HCT116 (cell line): ENCODE results near the gene CAMSAP1. TPM values are rescaled to one million over a fixed set of nuclear protein-coding genes. Genes with fewer than 3 reads are reported as not detected.

ENCODE experiments used
- ATAC-seq: fragments of 200-7000 bp; cut with Tn5 transposase; 2 replicates; pipeline ENCODE4 v1.9.1; 2020; ENCODE audit warnings: mild to moderate bottlenecking, moderate library complexity
- BruUV-seq: library from RNA; stranded (reverse); fragments of 400-500 nt; replicated peaks from 2 replicates; lab custom pipeline; 2021; lab: Mats Ljungman, UMichigan
- CTCF ChIA-PET: fragments of 300-600 bp; sonication (Branson Sonifier 250); formaldehyde crosslinking; loops from one replicate; lab custom pipeline; 2021; ENCODE audit warnings: antibody characterized with exemption; lab: Charles Lee
- POLR2A ChIA-PET: fragments of 300-600, 350-600 bp; sonication (Branson Sonifier 250); formaldehyde crosslinking; loops from one replicate; lab custom pipeline; 2021; ENCODE audit warnings: antibody characterized with exemption; lab: Charles Lee
- RAD21 ChIA-PET, 2 experiments: fragments of 300-600 bp; sonication (Branson Sonifier 250); formaldehyde crosslinking; loops; one replicate each; lab custom pipeline; 2023; ENCODE audit warnings: low total read pairs in 2 of 2; ENCODE audit not compliant: uncharacterized antibody in 2 of 2, unreplicated experiment in 2 of 2, low non-redundant PET in 1 of 2; lab: Charles Lee
- DNase-seq: peaks from one replicate; pipeline ENCODE4 v3.0.0-alpha.2; 2010; ENCODE audit warnings: low read depth, low spot score
- H2AFZ ChIP-seq: fragments of 200-600 bp; shearing (Covaris generic), sonication (generic); 2 replicates; pipeline ENCODE4 v1.6.1; 2017; ENCODE audit warnings: low read depth, mixed run types, mixed read lengths, antibody characterized with exemption, low read length; ENCODE audit not compliant: poor library complexity, severe bottlenecking
- H3K27ac ChIP-seq: 2 replicates; pipeline ENCODE4 v1.5.1; 2012; ENCODE audit warnings: low read depth, low read length
- H3K27me3 ChIP-seq: fragments of 200-600 bp; sonication (generic); 2 replicates; pipeline ENCODE4 v1.6.1; 2016; ENCODE audit warnings: mixed run types, low read length, mixed read lengths; ENCODE audit not compliant: insufficient read depth
- H3K36me3 ChIP-seq, 2 experiments: fragments of 200-500 bp in 1 of 2; fragments of 200-600 bp in 1 of 2; sonication (Bioruptor generic) in 1 of 2; sonication (generic) in 1 of 2; 2 replicates each; pipeline versions ENCODE4 v1.5.1 to v1.6.1; 2014 to 2016; ENCODE audit warnings: low read length in 2 of 2, inconsistent platforms in 1 of 2, mixed read lengths in 1 of 2, mixed run types in 1 of 2; ENCODE audit not compliant: insufficient read depth in 2 of 2, control insufficient read depth in 1 of 2
- H3K4me1 ChIP-seq, 2 experiments: fragments of 200-600 bp in 1 of 2; sonication (generic) in 1 of 2; 2 replicates each; pipeline versions ENCODE4 v1.5.1 to v1.6.1; 2012 to 2017; ENCODE audit warnings: low read length in 2 of 2, inconsistent platforms in 1 of 2, mild to moderate bottlenecking in 1 of 2, mixed read lengths in 1 of 2, mixed run types in 1 of 2, moderate library complexity in 1 of 2; ENCODE audit not compliant: insufficient read depth in 2 of 2, control insufficient read depth in 1 of 2
- H3K4me2 ChIP-seq: fragments of 200-600 bp; sonication (generic); 2 replicates; pipeline ENCODE4 v1.6.1; 2017; ENCODE audit warnings: mixed run types, low read length, mixed read lengths
- H3K4me3 ChIP-seq, 2 experiments: fragments of 200-600 bp in 1 of 2; sonication (generic) in 1 of 2; replicated peaks in 1 of 2; 2 replicates each; pipeline ENCODE4 v1.5.1; 2011 to 2016; ENCODE audit warnings: low read length in 2 of 2, control low read depth in 1 of 2, low read depth in 1 of 2, mild to moderate bottlenecking in 1 of 2, mixed read lengths in 1 of 2, mixed run types in 1 of 2
- H3K79me2 ChIP-seq: fragments of 200-600 bp; sonication (generic); 2 replicates; pipeline ENCODE4 v1.6.1; 2017; ENCODE audit warnings: mild to moderate bottlenecking, mixed run types, low read length, moderate library complexity, mixed read lengths; ENCODE audit not compliant: insufficient read depth
- H3K9ac ChIP-seq: fragments of 200-600 bp; sonication (generic); 2 replicates; pipeline ENCODE4 v1.6.1; 2016; ENCODE audit warnings: low read length, mixed read lengths
- H3K9me2 ChIP-seq: fragments of 200-600 bp; sonication (generic), shearing (Covaris generic); 2 replicates; pipeline ENCODE4 v1.6.1; 2017; ENCODE audit warnings: mixed run types, mild to moderate bottlenecking, moderate library complexity; ENCODE audit not compliant: insufficient read depth
- H3K9me3 ChIP-seq, 2 experiments: fragments of 200-500 bp in 1 of 2; fragments of 200-600 bp in 1 of 2; sonication (Bioruptor generic) in 1 of 2; sonication (generic) in 1 of 2; 2 replicates each; pipeline ENCODE4 v1.6.1; 2014 to 2017; ENCODE audit warnings: low read length in 2 of 2, mixed read lengths in 2 of 2, inconsistent platforms in 1 of 2, low read depth in 1 of 2, mild to moderate bottlenecking in 1 of 2, mixed run types in 1 of 2, moderate library complexity in 1 of 2; ENCODE audit not compliant: control insufficient read depth in 1 of 2, insufficient read depth in 1 of 2
- H4K20me1 ChIP-seq: fragments of 200-600 bp; sonication (generic), shearing (Covaris generic); 2 replicates; pipeline ENCODE4 v1.6.1; 2017; ENCODE audit warnings: mixed run types, mild to moderate bottlenecking, moderate library complexity; ENCODE audit not compliant: insufficient read depth
- CEBPB ChIP-seq: IDR thresholded peaks from 2 replicates; pipeline ENCODE4 v1.6.1; 2012; ENCODE audit warnings: low read depth
- ELF1 ChIP-seq: IDR thresholded peaks from 2 replicates; pipeline ENCODE4 v1.6.1; 2012; ENCODE audit warnings: low read depth, borderline replicate concordance
- EZH2 ChIP-seq: fragments of 200-600 bp; sonication (generic); IDR thresholded peaks from 2 replicates; pipeline ENCODE4 v1.6.1; 2017; ENCODE audit warnings: antibody characterized with exemption, mixed run types
- EZH2phosphoT487 ChIP-seq: fragments of 200-600 bp; IDR thresholded peaks from 2 replicates; pipeline ENCODE4 v1.6.1; 2018; ENCODE audit warnings: antibody characterized with exemption, borderline replicate concordance
- POLR2A ChIP-seq: IDR thresholded peaks from 2 replicates; pipeline ENCODE4 v1.7.0; 2011; ENCODE audit warnings: borderline replicate concordance; ENCODE audit not compliant: insufficient read depth, insufficient read length; ENCODE audit errors: extremely low read depth
- SP1 ChIP-seq: IDR thresholded peaks from 2 replicates; pipeline ENCODE4 v1.6.1; 2012; ENCODE audit warnings: low read depth
- TCF7L2 ChIP-seq: IDR thresholded peaks from 2 replicates; pipeline ENCODE4 v1.7.0; 2011; ENCODE audit warnings: borderline replicate concordance, inconsistent platforms; ENCODE audit not compliant: insufficient read depth, insufficient read length; ENCODE audit errors: extremely low read depth
- ZNF274 ChIP-seq: fragments of 200-500 bp; sonication (Bioruptor generic); IDR thresholded peaks from 2 replicates; pipeline ENCODE4 v1.6.1; 2014; ENCODE audit warnings: mild to moderate bottlenecking, low read depth, low read length, inconsistent platforms
- intact Hi-C: fragments of 100-400 bp; cut with micrococcal nuclease; formaldehyde crosslinking; loops from 2 replicates; pipeline ENCODE4 v1.10.0; 2022
- total RNA-seq: library from RNA; stranded (reverse); gene quantifications from one replicate; pipeline ENCODE4 v1.2.1, GENCODE V29; 2021; ENCODE audit not compliant: unreplicated experiment
- TF ChIP-seq, protein P1 (sequence below), 3 experiments: fragments of 200-600 bp in 1 of 3; sonication (generic) in 1 of 3; IDR thresholded peaks in 2 of 3; conservative IDR thresholded peaks in 1 of 3; 2 replicates each; pipeline ENCODE4 v1.5.1; 2012 to 2017; ENCODE audit warnings: low read depth in 2 of 3, low read length in 2 of 3, antibody characterized with exemption in 1 of 3, borderline replicate concordance in 1 of 3, control low read depth in 1 of 3, mild to moderate bottlenecking in 1 of 3, mixed read lengths in 1 of 3, mixed run types in 1 of 3, moderate library complexity in 1 of 3; ENCODE audit not compliant: insufficient read depth in 1 of 3

CAMSAP1 gene
- total RNA-seq, 1 experiment from 2014 or later: 33.1 TPM

DNA sequence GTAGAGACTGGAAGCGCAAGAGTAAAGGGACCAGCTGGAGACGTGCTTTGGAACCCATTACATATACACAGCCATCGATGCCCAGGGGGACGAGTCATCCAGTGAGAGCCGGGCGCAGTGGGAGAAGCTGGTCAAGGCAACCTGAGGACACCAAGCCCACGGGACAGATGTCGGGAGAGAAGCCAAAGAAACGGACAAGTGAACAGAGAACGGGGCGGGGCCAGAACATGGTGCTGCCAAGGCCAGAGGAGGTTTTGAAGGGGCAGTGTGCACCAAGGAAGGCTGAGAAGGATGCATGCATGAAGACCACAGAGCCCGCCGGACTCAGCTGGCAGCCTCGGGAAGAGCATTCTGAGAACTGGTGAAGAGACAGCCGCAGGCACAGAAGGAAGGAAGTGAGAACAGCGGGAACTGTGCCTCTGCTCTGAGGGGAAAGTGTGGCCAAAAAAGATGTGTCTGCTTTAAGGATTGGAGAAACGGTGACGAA is 20.3 kb downstream of the CAMSAP1 start:
- H2AFZ ChIP-seq: no peak overlapping the region
- H3K9ac ChIP-seq: no peak overlapping the region
- ATAC-seq: no peak
- H3K4me3 ChIP-seq: no peak overlapping the region
- no peaks in the 10 kb centered on the region for H3K9me2 ChIP-seq
- no peaks in the 10 kb centered on the region for H3K27me3 ChIP-seq
- no peak for TF ChIP-seq CEBPB
- no peak for TF ChIP-seq ELF1
- no peak for TF ChIP-seq ZNF274
- no peak for TF ChIP-seq EZH2
- TF ChIP-seq, protein P1, sequence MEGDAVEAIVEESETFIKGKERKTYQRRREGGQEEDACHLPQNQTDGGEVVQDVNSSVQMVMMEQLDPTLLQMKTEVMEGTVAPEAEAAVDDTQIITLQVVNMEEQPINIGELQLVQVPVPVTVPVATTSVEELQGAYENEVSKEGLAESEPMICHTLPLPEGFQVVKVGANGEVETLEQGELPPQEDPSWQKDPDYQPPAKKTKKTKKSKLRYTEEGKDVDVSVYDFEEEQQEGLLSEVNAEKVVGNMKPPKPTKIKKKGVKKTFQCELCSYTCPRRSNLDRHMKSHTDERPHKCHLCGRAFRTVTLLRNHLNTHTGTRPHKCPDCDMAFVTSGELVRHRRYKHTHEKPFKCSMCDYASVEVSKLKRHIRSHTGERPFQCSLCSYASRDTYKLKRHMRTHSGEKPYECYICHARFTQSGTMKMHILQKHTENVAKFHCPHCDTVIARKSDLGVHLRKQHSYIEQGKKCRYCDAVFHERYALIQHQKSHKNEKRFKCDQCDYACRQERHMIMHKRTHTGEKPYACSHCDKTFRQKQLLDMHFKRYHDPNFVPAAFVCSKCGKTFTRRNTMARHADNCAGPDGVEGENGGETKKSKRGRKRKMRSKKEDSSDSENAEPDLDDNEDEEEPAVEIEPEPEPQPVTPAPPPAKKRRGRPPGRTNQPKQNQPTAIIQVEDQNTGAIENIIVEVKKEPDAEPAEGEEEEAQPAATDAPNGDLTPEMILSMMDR (IDR thresholded peaks at IDR 0.05 in 2 of 3, conservative IDR thresholded peaks at IDR 0.05 in 1 of 3; ENCODE audit: borderline replicate concordance in 1 of 3, insufficient read depth in 1 of 3, low read depth in 2 of 3, low read length in 2 of 3): no peak
- TF ChIP-seq TCF7L2: no peak
- no peak for TF ChIP-seq SP1
- TF ChIP-seq POLR2A: no peak
- no peak for TF ChIP-seq EZH2phosphoT487
- no TSS peak for BruUV-seq
- intact Hi-C loops: no loop called here
- RAD21 ChIA-PET: no interaction called here
- peaks cover 19 to 43% of the 10 kb centered on the region in 2 experiments for H3K4me1 ChIP-seq
- POLR2A ChIA-PET: no interaction called here
- H3K9me3 ChIP-seq: no peaks in the 10 kb centered on the region
- peaks cover 100% of the 10 kb centered on the region for H3K79me2 ChIP-seq
- no peaks in the 10 kb centered on the region for H3K36me3 ChIP-seq
- CTCF ChIA-PET: no interaction called here
- H3K4me2 ChIP-seq: no peak overlapping the region
- peaks cover 4% of the 10 kb centered on the region; the same call in 1 of the 2 replicates for H4K20me1 ChIP-seq
- H3K27ac ChIP-seq: no peak overlapping the region
- DNase-seq: no peak
